ENCODE results near the gene ZNF714. TPM values are rescaled to one million over a fixed set of nuclear protein-coding genes. Genes with fewer than 3 reads are reported as not detected.

The ZNF714 gene
- total and polyA plus RNA-seq, 4 experiments from 2014 or later, result 3.4 to 14.7 (median 10.2) TPM

DNA sequence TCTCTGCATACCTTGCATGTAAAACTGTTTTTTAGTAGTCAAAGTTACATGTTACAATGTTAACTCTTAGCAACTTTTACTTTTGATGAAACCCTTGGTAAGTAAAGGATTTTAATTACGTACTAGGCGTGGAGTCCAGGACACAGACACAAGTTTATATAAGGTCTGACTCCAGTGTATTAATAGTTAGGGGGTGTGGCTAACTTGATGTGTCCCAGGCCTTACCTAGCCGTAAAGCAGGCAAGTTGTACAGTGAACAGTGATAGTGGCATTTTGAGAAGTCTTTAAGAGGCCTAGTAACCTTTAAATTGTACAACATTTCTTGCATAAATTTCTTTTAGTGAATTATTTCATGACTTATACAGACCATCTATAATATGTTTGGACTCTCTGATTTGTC lies 5.9 kb downstream of the ZNF714 start:
- no peak for DNase-seq
- no peak overlapping the region for H3K27ac ChIP-seq (ENCODE audit: low read depth, low read length)
- no peaks in the 10 kb centered on the region for H3K4me1 ChIP-seq (ENCODE audit: insufficient read depth, low read length)
- no peaks in the 10 kb centered on the region for H3K27me3 ChIP-seq (ENCODE audit: insufficient read depth, low read length)
- no peaks in the 10 kb centered on the region for H3K9me3 ChIP-seq (ENCODE audit: control insufficient read depth in 1 of 2, low read length in 2 of 2)
- Mint-ChIP-seq H3K27me3 (no peaks in the 10 kb centered on the region), H3K27ac (no peak overlapping the region), H3K36me3 (peaks cover 10 to 21% of the 10 kb centered on the region in 2 donors), H3K4me1 (peaks cover 1 to 11% (median 7%) of the 10 kb centered on the region in 4 donors), H3K4me3 (no peak overlapping the region), H3K9me3 (peaks cover 0 to 2% (median 0%) of the 10 kb centered on the region in 8 donors)
- H3K4me3 ChIP-seq (ENCODE audit: low read length in 2 of 2), result no peak overlapping the region
- CTCF ChIA-PET (ENCODE audit: partially characterized antibody), result no interaction called here
- peaks cover 4% of the 10 kb centered on the region for H3K36me3 ChIP-seq (ENCODE audit: insufficient read depth, low read length)
- POLR2A ChIA-PET (ENCODE audit: partially characterized antibody), result no interaction called here
- intact Hi-C loops (cut with micrococcal nuclease), result no loop called here

DNA sequence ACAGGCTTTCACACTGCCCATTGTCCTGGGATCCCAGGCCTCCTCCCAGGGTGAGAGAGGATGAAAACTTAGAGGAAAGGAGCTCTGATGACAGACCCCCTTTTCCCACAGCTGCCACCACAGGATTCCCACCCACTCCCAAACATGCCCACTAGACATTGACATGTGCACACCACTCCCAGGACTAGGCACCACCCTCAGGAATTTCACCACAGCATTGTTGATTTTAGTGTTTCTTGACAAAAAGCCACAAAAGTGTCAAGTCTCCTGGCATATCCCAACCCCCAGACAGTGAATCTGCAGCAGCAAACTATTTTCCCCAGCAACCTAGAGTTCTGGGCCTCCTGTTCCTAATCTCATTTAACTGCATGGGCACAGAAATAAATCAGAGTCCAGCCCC lies 10.1 kb downstream of the ZNF714 start:
- H3K27ac Mint-ChIP-seq, result peak overlapping the region in 3 of 7 donors; percentile 22 to 38 (median 23)

DNA sequence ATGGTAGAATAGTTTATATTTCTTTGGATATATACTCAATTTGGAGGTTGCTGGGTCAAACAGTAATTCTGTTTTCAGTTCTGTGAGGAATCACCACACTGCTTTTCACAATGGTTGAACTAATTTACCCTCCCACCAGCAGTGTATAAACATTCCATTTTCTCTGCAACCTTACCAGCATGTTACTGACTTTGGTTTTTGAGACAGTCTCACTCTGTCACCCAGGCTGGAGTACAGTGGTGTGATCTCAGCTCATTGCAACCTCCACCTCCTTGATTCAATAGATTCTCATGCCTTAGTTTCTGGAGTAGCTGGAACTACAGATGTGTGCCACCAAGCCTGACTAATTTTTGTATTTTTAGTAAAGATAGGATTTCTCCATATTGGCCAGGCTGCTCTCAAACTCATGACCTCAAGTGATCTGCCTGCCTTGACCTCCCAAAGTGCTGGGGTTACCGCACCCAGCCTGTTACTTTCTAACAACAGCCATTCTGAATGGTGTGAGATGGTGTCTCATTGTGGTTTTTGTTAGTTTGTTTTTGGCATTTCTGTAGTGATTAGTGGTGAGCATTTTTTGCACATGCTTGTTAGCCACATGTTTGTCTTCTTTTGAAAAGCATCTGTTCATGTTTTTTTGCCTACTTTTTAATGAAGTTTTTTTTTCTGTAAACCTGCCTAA lies 12.5 kb downstream of the ZNF714 start:
- Histone ChIP-seq H3K27me3 (ENCODE audit: insufficient read depth, low read length) (no peaks in the 10 kb centered on the region), H3K4me3 (ENCODE audit: low read length in 2 of 2) (no peak overlapping the region), H3K4me1 (ENCODE audit: insufficient read depth, low read length) (no peaks in the 10 kb centered on the region), H3K36me3 (ENCODE audit: insufficient read depth, low read length) (no peaks in the 10 kb centered on the region), H3K9me3 (ENCODE audit: control insufficient read depth in 1 of 2, low read length in 2 of 2) (no peaks in the 10 kb centered on the region), H3K27ac (ENCODE audit: low read depth, low read length) (no peak overlapping the region)
- H3K4me3 Mint-ChIP-seq, result no peak overlapping the region
- ChIA-PET CTCF (ENCODE audit: partially characterized antibody) (no interaction called here), POLR2A (ENCODE audit: partially characterized antibody) (no interaction called here)
- H3K4me1 Mint-ChIP-seq, result no peaks in the 10 kb centered on the region
- no peaks in the 10 kb centered on the region for H3K27me3 Mint-ChIP-seq
- DNase-seq, result no peak
- H3K9me3 Mint-ChIP-seq, result no peaks in the 10 kb centered on the region
- intact Hi-C loops (cut with micrococcal nuclease), result no loop called here
- H3K27ac Mint-ChIP-seq, result peak overlapping the region in 1 of 7 donors; percentile 30
- peaks cover 19 to 22% of the 10 kb centered on the region in 2 donors for H3K36me3 Mint-ChIP-seq

More for the DNA sequence above, 10.1 kb downstream of the ZNF714 start:
- H3K4me3 Mint-ChIP-seq, result peak overlapping the region in 1 of 8 donors; percentile 1
- Histone ChIP-seq H3K36me3 (ENCODE audit: insufficient read depth, low read length) (no peaks in the 10 kb centered on the region), H3K27me3 (ENCODE audit: insufficient read depth, low read length) (no peaks in the 10 kb centered on the region), H3K4me3 (ENCODE audit: low read length in 2 of 2) (no peak overlapping the region), H3K27ac (ENCODE audit: low read depth, low read length) (no peak overlapping the region), H3K9me3 (ENCODE audit: control insufficient read depth in 1 of 2, low read length in 2 of 2) (no peaks in the 10 kb centered on the region), H3K4me1 (ENCODE audit: insufficient read depth, low read length) (no peaks in the 10 kb centered on the region)
- H3K9me3 Mint-ChIP-seq, result no peaks in the 10 kb centered on the region
- ChIA-PET POLR2A (ENCODE audit: partially characterized antibody) (no interaction called here), CTCF (ENCODE audit: partially characterized antibody) (no interaction called here)
- intact Hi-C loops (cut with micrococcal nuclease), result no loop called here
- peaks cover 13% of the 10 kb centered on the region in 2 donors for H3K36me3 Mint-ChIP-seq
- no peaks in the 10 kb centered on the region for H3K4me1 Mint-ChIP-seq
- H3K27me3 Mint-ChIP-seq, result no peaks in the 10 kb centered on the region
- no peak for DNase-seq

DNA sequence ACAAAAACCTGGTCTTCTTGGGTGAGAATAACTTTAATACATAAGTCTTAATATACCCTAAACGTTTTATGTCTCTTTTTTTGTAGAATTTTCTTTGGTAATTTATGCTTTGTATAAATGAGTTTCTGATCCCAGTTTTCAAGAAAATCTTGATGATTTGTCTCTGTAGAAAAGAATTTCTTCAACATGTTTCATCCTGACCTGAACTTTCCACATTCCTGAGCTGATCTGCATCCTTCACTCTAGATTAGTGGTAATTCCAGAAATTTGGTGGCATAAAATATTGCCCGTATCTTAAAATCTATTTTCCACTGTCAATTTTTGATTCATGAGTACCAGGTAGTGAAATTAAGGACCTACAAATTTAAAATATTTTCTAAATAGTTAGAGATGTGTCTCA lies 16.3 kb downstream of the ZNF714 start:
- H3K9me3 ChIP-seq (ENCODE audit: control insufficient read depth in 1 of 2, low read length in 2 of 2), result no peaks in the 10 kb centered on the region
- Mint-ChIP-seq H3K27ac (no peak overlapping the region), H3K9me3 (no peaks in the 10 kb centered on the region), H3K27me3 (no peaks in the 10 kb centered on the region), H3K4me3 (no peak overlapping the region), H3K36me3 (peaks cover 16 to 35% of the 10 kb centered on the region in 2 donors), H3K4me1 (no peaks in the 10 kb centered on the region)
- no peak overlapping the region for H3K4me3 ChIP-seq (ENCODE audit: low read length in 2 of 2)
- H3K27ac ChIP-seq (ENCODE audit: low read depth, low read length), result no peak overlapping the region
- intact Hi-C loops (cut with micrococcal nuclease), result no loop called here
- H3K27me3 ChIP-seq (ENCODE audit: insufficient read depth, low read length), result no peaks in the 10 kb centered on the region
- no peaks in the 10 kb centered on the region for H3K4me1 ChIP-seq (ENCODE audit: insufficient read depth, low read length)
- ChIA-PET POLR2A (ENCODE audit: partially characterized antibody) (no interaction called here), CTCF (ENCODE audit: partially characterized antibody) (no interaction called here)
- no peak for DNase-seq
- H3K36me3 ChIP-seq (ENCODE audit: insufficient read depth, low read length), result no peaks in the 10 kb centered on the region

DNA sequence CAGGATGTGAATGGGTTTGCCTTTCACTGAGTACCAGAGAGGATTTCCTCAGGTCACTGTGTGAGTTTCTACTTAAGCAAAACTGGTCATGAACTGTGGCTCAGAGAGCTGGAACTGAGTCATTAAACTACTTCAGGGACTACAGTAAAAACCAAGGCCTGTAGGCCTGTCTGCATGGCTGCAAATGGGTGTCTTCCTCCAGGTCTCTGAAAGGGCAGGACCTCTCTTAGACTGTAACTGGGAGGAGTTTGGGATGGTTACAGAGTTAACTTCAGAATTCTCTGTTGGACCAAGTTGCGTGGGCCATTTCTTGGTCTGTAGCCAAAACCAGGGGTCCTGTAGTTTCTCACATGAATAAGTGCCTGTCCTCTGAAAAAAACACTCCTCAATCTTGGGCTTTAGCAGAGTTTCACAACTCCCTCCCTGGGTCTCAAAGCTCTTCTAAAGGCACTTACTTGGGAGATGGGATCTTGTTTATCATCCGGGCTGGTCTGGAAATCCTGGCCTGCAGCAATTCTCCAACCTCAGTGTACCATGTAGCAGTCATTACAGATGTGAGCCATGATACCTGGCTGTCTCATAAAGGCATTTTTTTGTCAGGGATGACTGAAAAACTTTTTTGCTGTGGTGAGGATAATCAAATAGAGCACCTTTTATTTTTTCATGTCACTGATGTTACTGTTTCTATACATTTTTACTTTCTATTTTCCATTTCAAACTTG lies 19.7 kb downstream of the ZNF714 start:
- Histone ChIP-seq H3K27ac (ENCODE audit: low read depth, low read length) (no peak overlapping the region), H3K4me1 (ENCODE audit: insufficient read depth, low read length) (no peaks in the 10 kb centered on the region), H3K4me3 (ENCODE audit: low read length in 2 of 2) (no peak overlapping the region), H3K36me3 (ENCODE audit: insufficient read depth, low read length) (no peaks in the 10 kb centered on the region), H3K27me3 (ENCODE audit: insufficient read depth, low read length) (no peaks in the 10 kb centered on the region), H3K9me3 (ENCODE audit: control insufficient read depth in 1 of 2, low read length in 2 of 2) (no peaks in the 10 kb centered on the region)
- ChIA-PET POLR2A (ENCODE audit: partially characterized antibody) (no interaction called here), CTCF (ENCODE audit: partially characterized antibody) (no interaction called here)
- H3K4me1 Mint-ChIP-seq, result no peaks in the 10 kb centered on the region
- H3K27me3 Mint-ChIP-seq, result no peaks in the 10 kb centered on the region
- no peak for DNase-seq
- peaks cover 22 to 27% of the 10 kb centered on the region in 2 donors for H3K36me3 Mint-ChIP-seq
- peak overlapping the region in 4 of 7 donors; percentile 17 to 53 (median 46) for H3K27ac Mint-ChIP-seq
- no peaks in the 10 kb centered on the region for H3K9me3 Mint-ChIP-seq
- intact Hi-C loops (cut with micrococcal nuclease), result no loop called here
- H3K4me3 Mint-ChIP-seq, result no peak overlapping the region

DNA sequence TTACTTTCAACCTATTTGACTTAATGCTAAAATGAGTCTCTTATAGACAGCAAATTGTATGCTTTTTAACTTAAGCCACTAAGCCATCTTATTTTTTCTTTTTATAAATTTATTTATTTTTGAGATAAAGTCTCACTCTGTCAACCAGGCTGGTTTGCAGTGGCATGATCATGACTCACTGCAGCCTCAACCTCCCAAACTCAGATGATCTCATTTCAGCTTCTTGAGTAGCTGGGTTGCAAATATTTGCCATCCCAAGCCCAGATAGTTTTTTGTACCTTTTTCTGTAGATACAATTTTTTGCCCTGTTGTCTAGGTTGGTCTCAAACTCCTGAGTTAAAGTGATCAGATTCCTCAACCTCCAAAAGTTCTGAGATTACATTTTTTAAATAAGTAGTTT lies 27.1 kb downstream of the ZNF714 start:
- ChIA-PET POLR2A (ENCODE audit: partially characterized antibody) (no interaction called here), CTCF (ENCODE audit: partially characterized antibody) (no interaction called here)
- intact Hi-C loops (cut with micrococcal nuclease), result no loop called here
- Histone ChIP-seq H3K27me3 (ENCODE audit: insufficient read depth, low read length) (no peaks in the 10 kb centered on the region), H3K4me3 (ENCODE audit: low read length in 2 of 2) (no peak overlapping the region), H3K36me3 (ENCODE audit: insufficient read depth, low read length) (no peaks in the 10 kb centered on the region), H3K4me1 (ENCODE audit: insufficient read depth, low read length) (no peaks in the 10 kb centered on the region), H3K27ac (ENCODE audit: low read depth, low read length) (no peak overlapping the region), H3K9me3 (ENCODE audit: control insufficient read depth in 1 of 2, low read length in 2 of 2) (no peaks in the 10 kb centered on the region)
- H3K36me3 Mint-ChIP-seq, result peaks cover 41 to 52% of the 10 kb centered on the region in 2 donors
- H3K4me1 Mint-ChIP-seq, result no peaks in the 10 kb centered on the region
- H3K9me3 Mint-ChIP-seq, result peaks cover 2 to 35% (median 13%) of the 10 kb centered on the region in 8 donors
- DNase-seq, result no peak
- H3K27ac Mint-ChIP-seq, result no peak overlapping the region
- H3K27me3 Mint-ChIP-seq, result no peaks in the 10 kb centered on the region
- no peak overlapping the region for H3K4me3 Mint-ChIP-seq

DNA sequence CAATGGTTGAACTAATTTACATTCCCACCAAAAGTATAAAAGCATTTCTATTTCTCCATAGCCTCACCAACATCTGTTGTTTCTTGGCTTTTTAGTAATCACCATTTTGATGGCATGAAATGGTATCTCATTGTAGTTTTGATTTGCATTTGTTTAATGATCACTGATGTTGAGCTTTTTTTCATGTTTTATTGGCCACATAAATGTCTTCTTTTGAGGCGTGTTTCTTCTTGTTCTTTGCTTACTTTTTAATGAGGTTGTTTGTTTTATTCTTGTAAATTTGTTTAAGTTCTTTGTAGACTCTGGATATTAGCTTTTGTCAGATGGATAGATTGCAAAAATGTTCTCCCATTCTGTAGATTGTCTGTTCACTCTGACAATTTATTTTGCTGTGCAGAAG lies 28.2 kb downstream of the ZNF714 start:
- POLR2A ChIA-PET (ENCODE audit: partially characterized antibody), result no interaction called here
- H3K9me3 Mint-ChIP-seq, result peaks cover 4 to 45% (median 21%) of the 10 kb centered on the region in 8 donors
- no peaks in the 10 kb centered on the region for H3K4me1 Mint-ChIP-seq
- CTCF ChIA-PET (ENCODE audit: partially characterized antibody), result no interaction called here
- no peak overlapping the region for H3K4me3 ChIP-seq (ENCODE audit: low read length in 2 of 2)
- H3K4me3 Mint-ChIP-seq, result no peak overlapping the region
- H3K36me3 Mint-ChIP-seq, result peaks cover 50 to 59% of the 10 kb centered on the region in 2 donors
- no peak for DNase-seq
- no peak overlapping the region for H3K27ac ChIP-seq (ENCODE audit: low read depth, low read length)
- no peaks in the 10 kb centered on the region for H3K36me3 ChIP-seq (ENCODE audit: insufficient read depth, low read length)
- intact Hi-C loops (cut with micrococcal nuclease), result no loop called here
- H3K27me3 Mint-ChIP-seq, result no peaks in the 10 kb centered on the region
- H3K4me1 ChIP-seq (ENCODE audit: insufficient read depth, low read length), result no peaks in the 10 kb centered on the region
- no peaks in the 10 kb centered on the region for H3K27me3 ChIP-seq (ENCODE audit: insufficient read depth, low read length)
- H3K27ac Mint-ChIP-seq, result no peak overlapping the region
- no peaks in the 10 kb centered on the region for H3K9me3 ChIP-seq (ENCODE audit: control insufficient read depth in 1 of 2, low read length in 2 of 2)
